ENCODE results near the gene CAPN3. TPM values are rescaled to one million over a fixed set of nuclear protein-coding genes. Genes with fewer than 3 reads are reported as not detected.

The CAPN3 gene
- total RNA-seq, 3 donors from 2014 or later (not counting 1 experiment from before 2014, with no cell fraction given): 5.5 to 10.8 (median 6.8) TPM

- peaks cover 27% of the 10 kb centered on the region for H3K36me3 Mint-ChIP-seq
- H3K4me1 Mint-ChIP-seq: no peaks in the 10 kb centered on the region
- ATAC-seq (no peak), DNase-seq (no peak)
- H3K27me3 Mint-ChIP-seq (ENCODE audit: low read depth in 2 of 2): no peaks in the 10 kb centered on the region
- intact Hi-C loops (cut with micrococcal nuclease): no loop called here
- no peak for TF ChIP-seq CTCF (IDR thresholded peaks at IDR 0.05)
- Histone ChIP-seq H3K27ac (ENCODE audit: low read length) (no peak overlapping the region), H3K4me3 (ENCODE audit: low read length) (no peak overlapping the region), H3K36me3 (ENCODE audit: control insufficient read depth, insufficient read depth, low read length) (peaks cover 78% of the 10 kb centered on the region), H3K9me3 (ENCODE audit: control insufficient read depth, insufficient read depth, low read length) (no peaks in the 10 kb centered on the region), H3K4me1 (ENCODE audit: control insufficient read depth, insufficient read depth, low read length) (no peaks in the 10 kb centered on the region), H3K27me3 (ENCODE audit: control insufficient read depth, insufficient read depth, low read length) (no peaks in the 10 kb centered on the region)
- no peak overlapping the region for H3K4me3 Mint-ChIP-seq
- 98% methylated on average over 2 of the region's 2 CpGs for WGBS (ENCODE audit: insufficient coverage)
- peak overlapping the region in 1 of 2 donors; percentile 1 for H3K27ac Mint-ChIP-seq
- H3K9me3 Mint-ChIP-seq: no peaks in the 10 kb centered on the region
Measured at GRCh38 chr15:42421376-42421775, 62.1 kb downstream of the CAPN3 start.

DNA sequence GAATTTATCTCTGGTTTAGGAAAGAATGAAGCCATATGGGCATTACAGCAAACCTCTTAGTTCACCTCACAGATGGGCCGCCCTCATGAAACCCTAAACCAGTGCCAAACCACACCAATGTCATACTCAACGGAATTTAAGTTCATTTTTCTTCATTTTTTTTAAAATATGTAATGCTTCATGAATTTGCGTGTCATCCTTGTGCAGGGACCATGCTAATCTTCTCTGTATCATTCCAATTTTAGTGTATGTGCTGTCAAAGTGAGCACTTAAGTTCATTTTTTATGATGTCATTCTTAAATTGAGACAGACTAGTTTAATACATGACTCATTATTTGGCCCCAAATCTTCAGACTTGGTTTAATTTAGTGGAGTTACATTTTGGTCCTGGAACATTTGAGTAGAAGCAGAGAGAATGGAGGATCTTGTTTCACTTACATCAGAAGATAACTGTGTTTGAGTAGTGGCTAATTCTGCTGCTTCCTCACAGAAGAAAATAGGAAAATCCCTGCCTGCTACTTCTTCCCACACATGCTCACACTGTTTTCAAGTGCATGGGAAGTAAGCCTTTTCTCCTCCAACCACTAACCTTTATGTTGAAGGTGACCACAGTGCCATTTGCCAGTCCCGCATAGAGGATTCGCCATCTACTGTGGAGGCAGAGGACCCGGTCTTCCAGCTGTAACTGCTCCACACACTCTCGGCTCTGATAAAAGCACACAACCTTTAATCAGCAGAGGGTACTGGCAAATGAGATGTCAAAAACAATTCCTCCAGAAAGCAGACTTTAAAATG is 68.3 kb downstream of the CAPN3 start:
- no peak for TF ChIP-seq CTCF (IDR thresholded peaks at IDR 0.05)
- Mint-ChIP-seq H3K9me3 (no peaks in the 10 kb centered on the region), H3K4me1 (no peaks in the 10 kb centered on the region), H3K27me3 (ENCODE audit: low read depth in 2 of 2) (no peaks in the 10 kb centered on the region), H3K4me3 (no peak overlapping the region), H3K27ac (no peak overlapping the region), H3K36me3 (peaks cover 12% of the 10 kb centered on the region)
- no peak for DNase-seq
- intact Hi-C loops (cut with micrococcal nuclease): no loop called here
- ATAC-seq: no peak
- H3K9me3 ChIP-seq (ENCODE audit: control insufficient read depth, insufficient read depth, low read length): no peaks in the 10 kb centered on the region
- H3K4me1 ChIP-seq (ENCODE audit: control insufficient read depth, insufficient read depth, low read length): no peaks in the 10 kb centered on the region
- WGBS (ENCODE audit: insufficient coverage): 92% methylated on average over 7 of the region's 7 CpGs
- H3K36me3 ChIP-seq (ENCODE audit: control insufficient read depth, insufficient read depth, low read length): peaks cover 71% of the 10 kb centered on the region
- no peaks in the 10 kb centered on the region for H3K27me3 ChIP-seq (ENCODE audit: control insufficient read depth, insufficient read depth, low read length)
- H3K27ac ChIP-seq (ENCODE audit: low read length): no peak overlapping the region
- no peak overlapping the region for H3K4me3 ChIP-seq (ENCODE audit: low read length)

- Histone ChIP-seq H3K4me1 (ENCODE audit: control insufficient read depth, insufficient read depth, low read length) (no peaks in the 10 kb centered on the region), H3K4me3 (ENCODE audit: low read length) (no peak overlapping the region), H3K36me3 (ENCODE audit: control insufficient read depth, insufficient read depth, low read length) (peaks cover 62% of the 10 kb centered on the region), H3K27me3 (ENCODE audit: control insufficient read depth, insufficient read depth, low read length) (no peaks in the 10 kb centered on the region), H3K9me3 (ENCODE audit: control insufficient read depth, insufficient read depth, low read length) (no peaks in the 10 kb centered on the region), H3K27ac (ENCODE audit: low read length) (no peak overlapping the region)
- H3K27me3 Mint-ChIP-seq (ENCODE audit: low read depth in 2 of 2): no peaks in the 10 kb centered on the region
- no peak overlapping the region for H3K4me3 Mint-ChIP-seq
- H3K9me3 Mint-ChIP-seq: no peaks in the 10 kb centered on the region
- H3K27ac Mint-ChIP-seq: no peak overlapping the region
- no peak for TF ChIP-seq CTCF (IDR thresholded peaks at IDR 0.05)
- DNase-seq: no peak
- peaks cover 0 to 7% of the 10 kb centered on the region in 2 donors for H3K4me1 Mint-ChIP-seq
- intact Hi-C loops (cut with micrococcal nuclease): no loop called here
- 96% methylated on average over 5 of the region's 5 CpGs for WGBS (ENCODE audit: insufficient coverage)
- ATAC-seq: no peak
- peaks cover 14% of the 10 kb centered on the region for H3K36me3 Mint-ChIP-seq
Measured at GRCh38 chr15:42444415-42445063, 85.2 kb downstream of the CAPN3 start.

Measured in natural killer cell (primary cell).